Heart right ventricle (tissue), 16 donors: ENCODE measurements around the gene ARID2. TPM values are rescaled to one million over a fixed set of nuclear protein-coding genes. Genes with fewer than 3 reads are reported as not detected.

Source experiments
- ATAC-seq, 8 donors: fragments of 200-7000 bp; cut with Tn5 transposase; one replicate each; pipeline ENCODE4 v1.9.1; 2020; ENCODE audit warnings: mild to moderate bottlenecking in 8 of 8, moderate library complexity in 8 of 8, moderate number of reproducible peaks in 1 of 8
- DNase-seq, 2 donors: peaks; one replicate each; pipeline ENCODE4 v3.0.0-alpha.2; 2020
- H3K27ac ChIP-seq, 10 donors: fragments of 200-600 bp; sonication (generic) in 2 of 10; one replicate each; pipeline versions ENCODE4 v1.5.0 to v1.8.0; 2020 to 2022; ENCODE audit warnings: mild to moderate bottlenecking in 3 of 10
- H3K27me3 ChIP-seq, 7 donors: fragments of 200-600 bp; one replicate each; pipeline ENCODE4 v1.8.0; 2021 to 2022; ENCODE audit warnings: mild to moderate bottlenecking in 2 of 7
- H3K36me3 ChIP-seq, 9 donors: fragments of 200-600 bp; sonication (generic) in 1 of 9; one replicate each; pipeline versions ENCODE4 v1.5.0 to v1.8.0; 2020 to 2022; ENCODE audit warnings: mild to moderate bottlenecking in 2 of 9
- H3K4me1 ChIP-seq, 9 donors: fragments of 200-600 bp; sonication (generic) in 1 of 9; one replicate each; pipeline versions ENCODE4 v1.5.0 to v1.8.0; 2020 to 2022; ENCODE audit warnings: mild to moderate bottlenecking in 4 of 9
- H3K4me3 ChIP-seq, 10 donors: fragments of 200-600 bp; sonication (generic) in 2 of 10; one replicate each; pipeline versions ENCODE4 v1.5.0 to v1.8.0; 2020 to 2022; ENCODE audit warnings: mild to moderate bottlenecking in 7 of 10, moderate library complexity in 2 of 10
- H3K9me3 ChIP-seq, 11 donors: fragments of 200-600 bp in 10 of 11; sonication (generic) in 2 of 11; one replicate each; pipeline versions ENCODE4 v1.5.0 to v1.8.0; 2013 to 2022; ENCODE audit warnings: mild to moderate bottlenecking in 2 of 11, control low read depth in 1 of 11, moderate library complexity in 1 of 11
- WGBS, 2 donors: extraction: QIAGEN DNeasy Blood & Tissue Kit; methylation state at CpG; one replicate each; pipeline ENCODE4 v1.1.7; 2013; ENCODE audit warnings: inconsistent platforms in 1 of 2; 5-methylcytosine and 5-hydroxymethylcytosine counted together
- intact Hi-C, 10 donors: fragments of 100-400 bp; cut with DNase I; formaldehyde crosslinking; loops; one replicate each; pipeline versions ENCODE4 v1.11.1 to v1.14.2; 2022
- long read RNA-seq, 3 donors: library from polyadenylated mRNA; unstranded; transcript quantifications; one replicate each; pipeline ENCODE4 v2.0.0, GENCODE V29; 2020 to 2021
- polyA plus RNA-seq, 2 donors: library from polyadenylated mRNA; stranded (reverse); fragments of 200-250 nt; gene quantifications; one replicate each; pipeline ENCODE4 v1.2.3, GENCODE V29; 2013
- total RNA-seq, 10 donors: library from RNA; stranded (reverse); fragmentation: NEBNext Ultra II Directional in 3 of 10; extraction: Animal tissue kit (Norgen Biotek cat#: 25700) in 3 of 10; gene quantifications; one replicate each; pipeline versions ENCODE4 v1.2.1 to v1.2.4, GENCODE V29; 2021 to 2023
- TF ChIP-seq, protein P1 (sequence below), 9 donors: fragments of 200-600 bp; sonication (generic) in 2 of 9; IDR thresholded peaks; one replicate each; pipeline versions ENCODE4 v1.5.0 to v1.8.0; 2021 to 2022; ENCODE audit warnings: antibody characterized with exemption in 9 of 9, mild to moderate bottlenecking in 5 of 9, moderate library complexity in 1 of 9
- donor health status: Arrhythmogenic right ventricular cardiomyopathy.
- donor health status: ischemic (EF 13 %, LVEDD 7.1; RV severe dilation, severe dysfunction).
- donor health status: healthy with polysubstance abuse.
- donor health status: DM: no; HTN: yes; CAD: no.
- donor health status: DM: no; HTN: no; CAD: no.
- donor health status: ischemic (EF 25% LVEDD 6.9; RV normal size, moderate dysfunction).
- donor health status: ischemic (EF 25% LVEDD 5.7; RV mildly dilated, moderate dysfunction).
- donor health status: healthy.
- donor health status: DM: yes; HTN: yes; CAD: no.
- donor health status: Ischemic cardiomyopathy.
- donor health status: ischemic (EF 35%, LVEDD 5.7; RV mildly dilated, moderate dysfunction).
- donor health status: nonischemic (EF 11% LVEDD 7.7; RV severe dilation, severe dysfunction).
- donor health status: DM: yes; HTN: yes; CAD: no.
- donor health status: PGD.
- donor health status: ischemic (EF 29% LVEDD 5.4; RV normal size, mild dysfunction).
- donor health status: nonischemic (EF 23%, LVEDD 6.1; RV moderate dilation, normal function).

Gene ARID2, protein sequence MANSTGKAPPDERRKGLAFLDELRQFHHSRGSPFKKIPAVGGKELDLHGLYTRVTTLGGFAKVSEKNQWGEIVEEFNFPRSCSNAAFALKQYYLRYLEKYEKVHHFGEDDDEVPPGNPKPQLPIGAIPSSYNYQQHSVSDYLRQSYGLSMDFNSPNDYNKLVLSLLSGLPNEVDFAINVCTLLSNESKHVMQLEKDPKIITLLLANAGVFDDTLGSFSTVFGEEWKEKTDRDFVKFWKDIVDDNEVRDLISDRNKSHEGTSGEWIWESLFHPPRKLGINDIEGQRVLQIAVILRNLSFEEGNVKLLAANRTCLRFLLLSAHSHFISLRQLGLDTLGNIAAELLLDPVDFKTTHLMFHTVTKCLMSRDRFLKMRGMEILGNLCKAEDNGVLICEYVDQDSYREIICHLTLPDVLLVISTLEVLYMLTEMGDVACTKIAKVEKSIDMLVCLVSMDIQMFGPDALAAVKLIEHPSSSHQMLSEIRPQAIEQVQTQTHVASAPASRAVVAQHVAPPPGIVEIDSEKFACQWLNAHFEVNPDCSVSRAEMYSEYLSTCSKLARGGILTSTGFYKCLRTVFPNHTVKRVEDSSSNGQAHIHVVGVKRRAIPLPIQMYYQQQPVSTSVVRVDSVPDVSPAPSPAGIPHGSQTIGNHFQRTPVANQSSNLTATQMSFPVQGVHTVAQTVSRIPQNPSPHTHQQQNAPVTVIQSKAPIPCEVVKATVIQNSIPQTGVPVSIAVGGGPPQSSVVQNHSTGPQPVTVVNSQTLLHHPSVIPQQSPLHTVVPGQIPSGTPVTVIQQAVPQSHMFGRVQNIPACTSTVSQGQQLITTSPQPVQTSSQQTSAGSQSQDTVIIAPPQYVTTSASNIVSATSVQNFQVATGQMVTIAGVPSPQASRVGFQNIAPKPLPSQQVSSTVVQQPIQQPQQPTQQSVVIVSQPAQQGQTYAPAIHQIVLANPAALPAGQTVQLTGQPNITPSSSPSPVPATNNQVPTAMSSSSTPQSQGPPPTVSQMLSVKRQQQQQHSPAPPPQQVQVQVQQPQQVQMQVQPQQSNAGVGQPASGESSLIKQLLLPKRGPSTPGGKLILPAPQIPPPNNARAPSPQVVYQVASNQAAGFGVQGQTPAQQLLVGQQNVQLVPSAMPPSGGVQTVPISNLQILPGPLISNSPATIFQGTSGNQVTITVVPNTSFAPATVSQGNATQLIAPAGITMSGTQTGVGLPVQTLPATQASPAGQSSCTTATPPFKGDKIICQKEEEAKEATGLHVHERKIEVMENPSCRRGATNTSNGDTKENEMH (N-terminal part only)
- total RNA-seq (10 to 100 TPM; 13.4 to 28.8 (median 19.3) TPM), polyA plus RNA-seq (10 to 100 TPM in 1 of 2 donors, 1 to 10 TPM in 1; 3.0 to 13.1 TPM)
- long read RNA-seq, donor 1, partial matches to known transcripts, result 3 of 5 reads
- long read RNA-seq, donor 1, other reads (novel, unspliced or antisense), result 2 of 5 reads
- long read RNA-seq, donor 2, full-length matches to known transcripts, result 1 of 7 reads
- long read RNA-seq, donor 2, partial matches to known transcripts, result 3 of 7 reads
- long read RNA-seq, donor 2, other reads (novel, unspliced or antisense), result 3 of 7 reads
- long read RNA-seq, donor 3, full-length matches to known transcripts, result 4 of 34 reads
- long read RNA-seq, donor 3, partial matches to known transcripts, result 27 of 34 reads
- long read RNA-seq, donor 3, other reads (novel, unspliced or antisense), result 3 of 34 reads

DNA sequence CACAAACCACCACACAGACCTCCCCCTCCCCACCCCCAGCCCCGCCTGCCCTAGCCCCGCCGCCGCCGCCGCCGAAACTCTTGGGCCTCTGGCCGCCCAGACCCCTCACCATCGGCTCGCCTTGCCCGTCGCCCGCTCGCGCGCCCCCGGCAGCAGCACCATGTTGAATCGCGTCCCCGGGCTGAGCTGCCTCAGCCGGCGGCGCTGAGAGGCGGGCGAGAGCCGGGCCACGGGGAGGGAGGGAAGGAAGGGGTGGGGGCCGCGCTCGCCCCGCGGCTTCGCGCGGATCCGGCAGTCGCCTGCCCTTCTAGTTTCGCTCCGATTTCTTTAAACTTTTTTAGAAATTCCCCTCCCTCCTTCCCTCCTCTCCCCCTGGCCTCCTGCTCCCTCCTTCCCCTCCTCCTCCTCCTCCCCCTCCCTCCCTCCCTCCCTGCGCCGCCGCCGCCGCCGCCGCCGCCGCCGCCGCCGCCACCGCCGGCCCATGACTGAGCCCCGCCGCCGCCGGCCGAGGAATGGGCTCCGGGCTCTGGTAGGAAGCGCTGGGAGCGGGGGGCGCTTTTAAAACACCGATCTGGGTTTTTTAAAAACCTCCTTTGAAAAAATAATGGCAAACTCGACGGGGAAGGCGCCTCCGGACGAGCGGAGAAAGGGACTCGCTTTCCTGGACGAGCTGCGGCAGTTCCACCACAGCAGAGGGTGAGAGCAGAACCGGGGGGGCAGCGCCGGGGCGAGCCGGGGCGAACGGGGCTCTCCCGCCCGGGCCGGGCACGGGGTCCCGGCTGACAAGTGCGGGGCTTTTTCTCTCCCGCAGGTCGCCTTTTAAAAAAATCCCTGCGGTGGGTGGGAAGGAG, at the start of gene ARID2:
ARID2 (plus strand) TSS at position 474 of the 851 bp plus-strand sequence; CDS start at position 605, 131 bp downstream.
- Histone ChIP-seq H3K27me3 (no peaks in the 10 kb centered on the region), H3K27ac (peak within 1 kb of the TSS; percentile 94 to 99 (median 98)), H3K36me3 (no peaks in the 10 kb centered on the region), H3K4me1 (peaks cover 7 to 51% (median 45%) of the 10 kb centered on the region in 9 donors), H3K9me3 (no peaks in the 10 kb centered on the region), H3K4me3 (peak within 1 kb of the TSS; percentile 60 to 95 (median 86))
- ATAC-seq (peak in 6 of 8 donors; percentile 0 to 49 (median 21)), DNase-seq (peak; percentile 63 to 70)
- intact Hi-C loops, result loop anchor here in 7 of 10 donors (2.0 to 10.0 kb wide), 7 partner anchors 182 to 515 kb away; partner anchors contain the start of genes SCAF11 (in 2 of the 7) and ANO6 (in 1 of the 7)
- TF ChIP-seq, protein P1, sequence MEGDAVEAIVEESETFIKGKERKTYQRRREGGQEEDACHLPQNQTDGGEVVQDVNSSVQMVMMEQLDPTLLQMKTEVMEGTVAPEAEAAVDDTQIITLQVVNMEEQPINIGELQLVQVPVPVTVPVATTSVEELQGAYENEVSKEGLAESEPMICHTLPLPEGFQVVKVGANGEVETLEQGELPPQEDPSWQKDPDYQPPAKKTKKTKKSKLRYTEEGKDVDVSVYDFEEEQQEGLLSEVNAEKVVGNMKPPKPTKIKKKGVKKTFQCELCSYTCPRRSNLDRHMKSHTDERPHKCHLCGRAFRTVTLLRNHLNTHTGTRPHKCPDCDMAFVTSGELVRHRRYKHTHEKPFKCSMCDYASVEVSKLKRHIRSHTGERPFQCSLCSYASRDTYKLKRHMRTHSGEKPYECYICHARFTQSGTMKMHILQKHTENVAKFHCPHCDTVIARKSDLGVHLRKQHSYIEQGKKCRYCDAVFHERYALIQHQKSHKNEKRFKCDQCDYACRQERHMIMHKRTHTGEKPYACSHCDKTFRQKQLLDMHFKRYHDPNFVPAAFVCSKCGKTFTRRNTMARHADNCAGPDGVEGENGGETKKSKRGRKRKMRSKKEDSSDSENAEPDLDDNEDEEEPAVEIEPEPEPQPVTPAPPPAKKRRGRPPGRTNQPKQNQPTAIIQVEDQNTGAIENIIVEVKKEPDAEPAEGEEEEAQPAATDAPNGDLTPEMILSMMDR (IDR thresholded peaks at IDR 0.05), result no peak
- 1% methylated on average over 62 to 87 of the region's 88 CpGs for WGBS, 2 donors

DNA sequence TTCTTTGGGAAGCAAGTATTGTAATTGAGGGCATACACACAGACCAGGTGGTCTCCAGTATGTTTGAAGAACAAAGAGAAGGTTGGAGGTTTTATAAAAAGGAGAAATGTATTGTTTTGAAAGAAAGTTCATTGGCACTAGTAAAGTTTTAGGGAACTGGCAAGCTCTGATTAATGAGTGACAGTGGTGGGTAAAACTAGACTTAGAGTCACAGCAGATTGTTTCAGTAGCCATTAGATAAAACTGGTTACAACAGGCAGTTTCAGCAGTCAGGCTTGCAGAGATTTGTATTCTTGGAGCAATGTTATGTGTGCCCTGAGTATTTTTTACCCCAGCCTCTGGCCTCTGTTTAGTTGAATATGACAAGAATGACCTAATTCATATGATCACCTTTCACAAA, 49.1 kb upstream of the ARID2 start:
- TF ChIP-seq, protein P1 (IDR thresholded peaks at IDR 0.05), result no peak
- H3K9me3 ChIP-seq, result no peaks in the 10 kb centered on the region
- no peak overlapping the region for H3K27ac ChIP-seq
- no peaks in the 10 kb centered on the region for H3K36me3 ChIP-seq
- intact Hi-C loops, result no loop called here
- no peak for DNase-seq
- no peak for ATAC-seq
- H3K4me3 ChIP-seq, result no peak overlapping the region
- H3K4me1 ChIP-seq, result no peaks in the 10 kb centered on the region
- H3K27me3 ChIP-seq, result no peaks in the 10 kb centered on the region

DNA sequence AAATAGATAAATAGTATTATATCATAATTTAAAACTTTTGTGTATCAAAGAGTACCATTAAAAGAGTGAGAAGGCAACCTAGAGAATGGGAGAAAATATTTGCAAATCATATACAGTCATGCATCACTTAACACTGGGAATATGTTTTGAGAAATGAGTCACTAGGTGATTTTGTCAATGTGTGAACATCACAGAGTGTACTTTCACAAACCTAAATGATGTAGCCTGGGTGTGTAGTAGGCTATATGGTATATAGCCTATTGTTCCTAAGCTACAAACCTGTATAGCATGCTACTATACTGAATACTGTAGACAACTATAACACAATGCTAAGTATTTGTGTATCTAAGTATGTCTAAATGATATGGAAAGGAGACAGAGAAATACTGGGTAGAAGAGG, 48.0 kb upstream of the ARID2 start:
- DNase-seq (no peak), ATAC-seq (no peak)
- Histone ChIP-seq H3K4me1 (no peaks in the 10 kb centered on the region), H3K27me3 (no peaks in the 10 kb centered on the region), H3K4me3 (no peak overlapping the region), H3K36me3 (no peaks in the 10 kb centered on the region), H3K27ac (no peak overlapping the region), H3K9me3 (no peaks in the 10 kb centered on the region)
- TF ChIP-seq, protein P1 (IDR thresholded peaks at IDR 0.05), result no peak
- intact Hi-C loops, result no loop called here
